ENCODE data around the gene SYNDIG1.

DNA sequence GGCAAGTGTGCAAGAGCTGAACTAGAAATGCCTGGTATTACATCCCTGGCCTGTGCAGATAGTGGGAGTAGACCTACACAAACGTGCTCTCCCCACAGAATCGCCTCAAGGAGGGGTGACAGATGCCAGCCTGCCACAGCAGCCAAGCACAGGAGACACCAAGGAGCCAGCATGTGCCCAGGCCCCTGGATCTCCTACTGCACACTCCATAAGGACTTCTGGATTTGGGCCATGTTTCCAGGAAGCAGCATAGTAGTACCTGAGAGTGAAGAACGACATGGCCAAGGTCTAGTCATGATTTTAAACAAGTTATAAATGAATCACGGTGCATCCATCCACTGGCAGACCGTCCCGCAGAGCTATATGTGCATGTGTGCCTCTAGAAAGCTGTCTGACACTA, 232.2 kb downstream of the SYNDIG1 start:
- no peak for TF ChIP-seq CTCF (IDR thresholded peaks at IDR 0.05)
- no peak for TF ChIP-seq POLR2A (IDR thresholded peaks at IDR 0.05)
